ENCODE data around the gene TRPC3.
"Not testable (repeated sequence)": the region's sequence is repeated elsewhere in the genome, so short reads cannot be mapped to it uniquely, and the experiment has no call there.

Gene TRPC3

DNA sequence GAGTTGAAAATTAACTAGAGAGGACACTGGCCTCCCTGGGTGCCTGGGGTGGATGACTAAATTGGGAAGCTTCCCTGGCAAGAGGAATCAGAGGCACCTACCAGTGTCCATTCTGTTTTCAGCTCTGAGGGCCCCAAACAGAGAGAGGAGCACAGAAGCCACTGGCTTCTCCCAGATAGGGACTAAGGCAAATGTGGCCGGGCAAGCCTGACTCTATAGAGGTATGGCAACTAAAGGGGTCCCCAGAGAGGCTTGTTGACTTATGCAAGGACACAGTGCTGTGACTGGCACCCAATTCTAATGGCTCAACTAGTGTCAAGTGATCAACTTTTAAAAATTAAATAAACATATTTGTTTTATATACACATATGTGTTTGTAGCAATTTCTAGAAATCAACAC lies 17.2 kb downstream of the TRPC3 start:
- TF ChIP-seq, protein P1, sequence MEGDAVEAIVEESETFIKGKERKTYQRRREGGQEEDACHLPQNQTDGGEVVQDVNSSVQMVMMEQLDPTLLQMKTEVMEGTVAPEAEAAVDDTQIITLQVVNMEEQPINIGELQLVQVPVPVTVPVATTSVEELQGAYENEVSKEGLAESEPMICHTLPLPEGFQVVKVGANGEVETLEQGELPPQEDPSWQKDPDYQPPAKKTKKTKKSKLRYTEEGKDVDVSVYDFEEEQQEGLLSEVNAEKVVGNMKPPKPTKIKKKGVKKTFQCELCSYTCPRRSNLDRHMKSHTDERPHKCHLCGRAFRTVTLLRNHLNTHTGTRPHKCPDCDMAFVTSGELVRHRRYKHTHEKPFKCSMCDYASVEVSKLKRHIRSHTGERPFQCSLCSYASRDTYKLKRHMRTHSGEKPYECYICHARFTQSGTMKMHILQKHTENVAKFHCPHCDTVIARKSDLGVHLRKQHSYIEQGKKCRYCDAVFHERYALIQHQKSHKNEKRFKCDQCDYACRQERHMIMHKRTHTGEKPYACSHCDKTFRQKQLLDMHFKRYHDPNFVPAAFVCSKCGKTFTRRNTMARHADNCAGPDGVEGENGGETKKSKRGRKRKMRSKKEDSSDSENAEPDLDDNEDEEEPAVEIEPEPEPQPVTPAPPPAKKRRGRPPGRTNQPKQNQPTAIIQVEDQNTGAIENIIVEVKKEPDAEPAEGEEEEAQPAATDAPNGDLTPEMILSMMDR (IDR thresholded peaks at IDR 0.05; ENCODE audit: low read depth, low read length), result no peak
- TF ChIP-seq, protein P2, sequence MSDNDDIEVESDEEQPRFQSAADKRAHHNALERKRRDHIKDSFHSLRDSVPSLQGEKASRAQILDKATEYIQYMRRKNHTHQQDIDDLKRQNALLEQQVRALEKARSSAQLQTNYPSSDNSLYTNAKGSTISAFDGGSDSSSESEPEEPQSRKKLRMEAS (IDR thresholded peaks at IDR 0.05; ENCODE audit: low read depth, low read length), result no peak
- no peak for TF ChIP-seq POLR2A (IDR thresholded peaks at IDR 0.05; ENCODE audit: extremely low read depth, insufficient read length)
- TF ChIP-seq MYC (IDR thresholded peaks at IDR 0.05; ENCODE audit: low read depth, low read length), result no peak
- no peak for DNase-seq (ENCODE audit: low read depth)

DNA sequence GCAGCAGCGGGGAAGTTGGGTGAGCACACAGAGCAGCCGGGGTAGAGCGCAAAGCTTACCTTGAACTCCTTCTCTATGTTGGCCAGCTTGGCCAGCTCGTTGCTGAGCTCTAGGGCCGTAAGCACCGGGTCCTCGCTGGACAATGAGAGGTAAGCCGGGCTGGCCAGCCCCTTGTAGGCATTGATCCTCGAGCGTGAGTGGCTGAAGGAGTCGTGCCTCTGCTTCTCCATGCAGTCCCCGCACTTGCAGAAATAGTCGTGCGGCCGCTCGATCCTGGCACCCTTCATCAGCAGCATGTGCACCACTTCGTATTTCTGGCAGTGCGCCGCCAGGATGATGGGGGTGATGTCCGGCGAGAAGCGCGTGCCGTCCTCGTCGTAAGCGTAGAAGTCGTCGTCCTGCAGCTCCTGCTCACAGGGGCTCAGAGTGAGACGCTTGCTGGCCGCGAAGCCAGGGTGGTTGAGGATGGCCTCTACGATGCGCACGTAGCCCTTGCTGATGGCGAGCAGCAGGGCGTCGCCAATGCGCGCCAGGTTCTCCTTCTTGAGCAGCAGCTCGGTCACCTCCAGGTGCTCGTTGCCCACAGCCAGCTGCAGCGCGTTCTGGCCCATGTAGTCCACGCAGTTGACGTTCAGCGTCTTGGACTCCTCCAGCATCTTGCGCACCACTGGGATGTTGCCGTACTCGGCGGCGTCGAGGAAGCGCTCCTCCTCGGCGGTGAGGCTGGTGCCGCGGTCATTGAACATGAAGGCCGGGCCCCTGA lies 19.5 kb downstream of the TRPC3 start:
- H3K4me3 ChIP-seq (ENCODE audit: low read depth, low read length), result no peak overlapping the region
- DNase-seq (ENCODE audit: low read depth), result no peak
- TF ChIP-seq MYC (IDR thresholded peaks at IDR 0.05; ENCODE audit: low read depth, low read length), result no peak
- TF ChIP-seq POLR2A (IDR thresholded peaks at IDR 0.05; ENCODE audit: extremely low read depth, insufficient read length), result no peak
- TF ChIP-seq, protein P1 (IDR thresholded peaks at IDR 0.05; ENCODE audit: low read depth, low read length), result no peak

More for the DNA sequence above, 17.2 kb downstream of the TRPC3 start:
- no peak overlapping the region for H3K4me3 ChIP-seq (ENCODE audit: low read depth, low read length)

DNA sequence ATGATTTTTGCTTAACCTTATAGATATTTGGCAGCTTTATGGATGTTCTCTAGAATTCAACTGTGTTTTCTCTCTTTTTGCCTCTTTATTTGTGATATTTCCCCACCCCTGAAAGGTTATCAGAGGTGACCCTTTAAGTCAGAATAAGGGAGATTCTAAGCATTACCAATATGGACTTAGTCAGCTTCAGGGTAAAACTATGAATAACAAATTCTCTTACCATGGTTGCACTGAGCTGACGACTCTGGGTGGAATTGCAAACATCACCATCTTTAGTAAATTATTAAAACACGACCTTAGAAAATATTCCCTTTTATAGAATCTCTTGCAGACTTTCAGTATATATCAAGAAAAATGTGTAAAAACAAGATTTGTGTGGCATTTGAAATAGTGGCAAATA lies 21.6 kb downstream of the TRPC3 start:
- DNase-seq (ENCODE audit: low read depth), result no peak
- no peak overlapping the region for H3K4me3 ChIP-seq (ENCODE audit: low read depth, low read length)
- TF ChIP-seq MYC (IDR thresholded peaks at IDR 0.05; ENCODE audit: low read depth, low read length), result no peak
- TF ChIP-seq, protein P2 (IDR thresholded peaks at IDR 0.05; ENCODE audit: low read depth, low read length), result no peak
- TF ChIP-seq POLR2A (IDR thresholded peaks at IDR 0.05; ENCODE audit: extremely low read depth, insufficient read length), result no peak
- TF ChIP-seq, protein P1 (IDR thresholded peaks at IDR 0.05; ENCODE audit: low read depth, low read length), result no peak

DNA sequence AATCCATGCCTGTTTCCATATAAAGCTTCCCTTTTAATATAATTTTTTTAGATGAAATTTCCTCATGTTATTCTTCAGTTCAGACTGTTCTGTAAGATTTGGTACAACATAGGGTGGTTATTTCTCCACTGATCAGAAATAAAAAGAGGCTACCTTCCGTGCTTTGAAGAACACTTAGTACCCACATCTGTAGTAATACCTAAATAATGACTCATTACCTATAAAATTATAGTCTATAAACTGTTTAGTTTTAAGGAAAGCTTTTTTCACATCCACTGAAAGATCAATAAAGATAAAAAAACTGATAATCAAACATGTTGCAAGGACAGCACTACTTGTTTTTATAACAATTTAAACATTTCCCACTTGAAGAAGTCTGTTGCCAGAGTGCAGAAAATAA lies 23.9 kb downstream of the TRPC3 start:
- H3K4me3 ChIP-seq (ENCODE audit: low read depth, low read length), result no peak overlapping the region
- TF ChIP-seq MYC (IDR thresholded peaks at IDR 0.05; ENCODE audit: low read depth, low read length) (no peak), POLR2A (IDR thresholded peaks at IDR 0.05; ENCODE audit: extremely low read depth, insufficient read length) (no peak)
- TF ChIP-seq, protein P1 (IDR thresholded peaks at IDR 0.05; ENCODE audit: low read depth, low read length), result no peak
- TF ChIP-seq, protein P2 (IDR thresholded peaks at IDR 0.05; ENCODE audit: low read depth, low read length), result no peak
- no peak for DNase-seq (ENCODE audit: low read depth)

DNA sequence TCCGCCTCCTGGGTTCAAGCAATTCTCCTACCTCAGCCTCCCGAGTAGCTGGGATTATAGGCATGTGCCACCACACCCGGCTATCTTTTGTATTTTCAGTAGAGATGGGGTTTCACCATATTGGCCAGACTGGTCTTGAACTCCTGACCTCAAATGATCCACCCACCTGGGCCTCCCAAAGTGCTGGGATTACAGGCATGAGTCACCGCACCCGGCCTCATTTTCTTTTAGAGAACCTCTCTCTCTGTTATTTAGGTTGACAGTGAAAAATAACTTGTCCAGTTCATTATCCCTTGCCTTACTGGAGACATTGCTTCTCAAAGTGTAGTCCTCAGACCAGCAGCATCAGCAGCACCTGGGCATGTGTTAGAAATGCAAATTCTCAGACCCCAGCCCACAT lies 25.4 kb downstream of the TRPC3 start:
- DNase-seq (ENCODE audit: low read depth); H3K4me3 ChIP-seq (ENCODE audit: low read depth, low read length): not testable (repeated sequence)

DNA sequence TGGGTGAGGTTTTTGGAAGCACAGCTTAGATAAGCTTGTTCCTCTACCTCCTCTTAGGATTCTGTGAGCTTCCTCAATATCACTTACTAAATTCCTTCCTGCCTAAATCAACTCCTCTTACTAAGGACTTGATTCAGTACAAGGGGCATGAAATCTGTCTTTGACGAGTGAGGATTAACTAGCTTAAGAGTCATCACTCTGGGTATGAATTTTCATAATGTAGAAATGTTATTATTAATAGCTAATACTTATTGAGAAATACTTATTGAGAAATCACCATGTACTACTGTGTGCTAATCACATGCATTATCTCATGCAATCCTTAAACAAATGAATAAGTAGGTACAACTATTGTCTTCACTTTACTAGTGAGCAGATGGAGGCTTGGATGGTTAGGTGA lies 28.6 kb downstream of the TRPC3 start:
- H3K4me3 ChIP-seq (ENCODE audit: low read depth, low read length), result no peak overlapping the region
- TF ChIP-seq MYC (IDR thresholded peaks at IDR 0.05; ENCODE audit: low read depth, low read length) (no peak), POLR2A (IDR thresholded peaks at IDR 0.05; ENCODE audit: extremely low read depth, insufficient read length) (no peak)
- TF ChIP-seq, protein P2 (IDR thresholded peaks at IDR 0.05; ENCODE audit: low read depth, low read length), result no peak
- TF ChIP-seq, protein P1 (IDR thresholded peaks at IDR 0.05; ENCODE audit: low read depth, low read length), result no peak
- no peak for DNase-seq (ENCODE audit: low read depth)
